ENCODE data around the gene LRRC75A. TPM values are rescaled to one million over a fixed set of nuclear protein-coding genes. Genes with fewer than 3 reads are reported as not detected.

The LRRC75A gene
- total RNA-seq, 4 donors from 2014 or later, result 4.0 to 16.7 (median 7.8) TPM

GRCh38 chr17:16504984-16505383 is 13.0 kb upstream of the LRRC75A start:
- H3K27ac ChIP-seq, result no peak overlapping the region
- H3K4me1 ChIP-seq, result peaks cover 9 to 33% of the 10 kb centered on the region in 2 donors
- no peaks in the 10 kb centered on the region for H3K36me3 ChIP-seq
- TF ChIP-seq CTCF (IDR thresholded peaks at IDR 0.05) (no peak), POLR2A (IDR thresholded peaks at IDR 0.05) (no peak)
- no peak overlapping the region for H3K4me3 ChIP-seq (replicated peaks in 1 of 3)
- no peaks in the 10 kb centered on the region for H3K9me3 ChIP-seq
- intact Hi-C loops (cut with DNase I), result no loop called here
- H3K27me3 ChIP-seq, result no peaks in the 10 kb centered on the region
- WGBS, 2 donors, result 79 to 97% methylated on average over 3 of the region's 3 CpGs
- no peak for DNase-seq

GRCh38 chr17:16496820-16497489 is 5.0 kb upstream of the LRRC75A start:
- WGBS, 2 donors, result 87 to 90% methylated on average over 12 of the region's 12 CpGs
- no peak for DNase-seq
- no peak for TF ChIP-seq POLR2A (IDR thresholded peaks at IDR 0.05)
- no peak for TF ChIP-seq CTCF (IDR thresholded peaks at IDR 0.05)
- Histone ChIP-seq H3K9me3 (no peaks in the 10 kb centered on the region), H3K4me1 (peaks cover 0 to 5% of the 10 kb centered on the region in 2 donors), H3K4me3 (replicated peaks in 1 of 3) (no peak overlapping the region), H3K36me3 (no peaks in the 10 kb centered on the region), H3K27ac (no peak overlapping the region), H3K27me3 (no peaks in the 10 kb centered on the region)
- intact Hi-C loops (cut with DNase I), result no loop called here

- no peak overlapping the region for H3K4me3 ChIP-seq (replicated peaks in 1 of 3)
- TF ChIP-seq CTCF (IDR thresholded peaks at IDR 0.05) (no peak), POLR2A (IDR thresholded peaks at IDR 0.05) (no peak)
- WGBS, 2 donors, result 82 to 87% methylated on average over 12 of the region's 12 CpGs
- no peaks in the 10 kb centered on the region for H3K27me3 ChIP-seq
- DNase-seq, result no peak
- no peak overlapping the region for H3K27ac ChIP-seq
- no peaks in the 10 kb centered on the region for H3K36me3 ChIP-seq
- intact Hi-C loops (cut with DNase I), result no loop called here
- no peaks in the 10 kb centered on the region for H3K9me3 ChIP-seq
- peaks cover 3 to 7% of the 10 kb centered on the region in 2 donors for H3K4me1 ChIP-seq
These were observed 4.2 kb upstream of the LRRC75A start for GRCh38 chr17:16495980-16496819.

GRCh38 chr17:16495561-16495960 is 3.6 kb upstream of the LRRC75A start:
- no peak for TF ChIP-seq POLR2A (IDR thresholded peaks at IDR 0.05)
- no peak for TF ChIP-seq CTCF (IDR thresholded peaks at IDR 0.05)
- H3K27me3 ChIP-seq, result no peaks in the 10 kb centered on the region
- peak; percentile 46 to 53 for DNase-seq
- intact Hi-C loops (cut with DNase I), result no loop called here
- no peaks in the 10 kb centered on the region for H3K9me3 ChIP-seq
- no peaks in the 10 kb centered on the region for H3K36me3 ChIP-seq
- peaks cover 6 to 14% of the 10 kb centered on the region in 2 donors for H3K4me1 ChIP-seq
- WGBS, 2 donors, result 70 to 80% methylated on average over 4 of the region's 4 CpGs
- no peak overlapping the region for H3K4me3 ChIP-seq (replicated peaks in 1 of 3)
- H3K27ac ChIP-seq, result no peak overlapping the region

GRCh38 chr17:16494059-16494458 is 2.1 kb upstream of the LRRC75A start:
- H3K27ac ChIP-seq, result no peak overlapping the region
- TF ChIP-seq CTCF (IDR thresholded peaks at IDR 0.05) (no peak), POLR2A (IDR thresholded peaks at IDR 0.05) (no peak)
- intact Hi-C loops (cut with DNase I), result no loop called here
- 72 to 81% methylated on average over 1 of the region's 1 CpG for WGBS, 2 donors
- DNase-seq, result no peak
- peaks cover 6 to 17% of the 10 kb centered on the region in 2 donors for H3K4me1 ChIP-seq
- H3K36me3 ChIP-seq, result no peaks in the 10 kb centered on the region
- H3K4me3 ChIP-seq (replicated peaks in 1 of 3), result no peak overlapping the region
- H3K27me3 ChIP-seq, result no peaks in the 10 kb centered on the region
- no peaks in the 10 kb centered on the region for H3K9me3 ChIP-seq

All from thyroid gland (tissue), 4 donors.